ENCODE results near the gene EPB41L1. TPM values are rescaled to one million over a fixed set of nuclear protein-coding genes. Genes with fewer than 3 reads are reported as not detected.

The EPB41L1 gene
- total and polyA plus RNA-seq, 8 donors = 33.8 to 80.1 (median 38.7) TPM

DNA sequence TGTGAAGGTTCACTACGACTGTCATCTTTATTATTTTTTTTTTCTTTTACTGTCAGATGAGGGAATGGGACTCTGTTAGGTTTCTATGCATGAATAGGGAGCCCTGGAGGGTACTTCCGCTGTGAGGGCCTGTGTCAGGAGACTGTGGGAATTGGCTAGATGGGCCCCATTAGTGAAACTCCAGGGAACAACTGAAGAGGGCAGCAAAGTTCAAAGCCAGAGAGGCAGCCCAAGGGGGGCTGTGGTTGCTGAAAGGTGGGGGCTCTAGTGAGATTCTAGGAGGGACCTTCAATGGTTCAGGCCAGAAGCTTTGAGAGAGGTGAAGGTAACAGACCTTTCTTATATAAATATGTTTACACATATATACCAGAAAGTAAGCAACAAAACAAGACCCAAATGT lies 13.2 kb upstream of the EPB41L1 start:
- DNase-seq = no peak
- intact Hi-C loops (cut with DNase I) = no loop called here

GRCh38 chr20:36144336-36144735 lies 10.2 kb upstream of the EPB41L1 start:
- ATAC-seq (no peak), DNase-seq (no peak)
- H3K27me3 ChIP-seq = no peaks in the 10 kb centered on the region
- no peak for TF ChIP-seq CTCF (IDR thresholded peaks at IDR 0.05)
- H3K27ac ChIP-seq = no peak overlapping the region
- H3K36me3 ChIP-seq = no peaks in the 10 kb centered on the region
- H3K9me3 ChIP-seq = no peaks in the 10 kb centered on the region
- no peaks in the 10 kb centered on the region for H3K4me1 ChIP-seq
- intact Hi-C loops (cut with DNase I) = no loop called here
- no peak overlapping the region for H3K4me3 ChIP-seq

More for the DNA sequence above, 13.2 kb upstream of the EPB41L1 start:
- H3K4me1 ChIP-seq = no peaks in the 10 kb centered on the region
- no peak overlapping the region for H3K27ac ChIP-seq
- no peaks in the 10 kb centered on the region for H3K36me3 ChIP-seq
- no peak for TF ChIP-seq CTCF (IDR thresholded peaks at IDR 0.05)
- H3K9me3 ChIP-seq = no peaks in the 10 kb centered on the region
- no peak for ATAC-seq
- H3K4me3 ChIP-seq = no peak overlapping the region
- no peaks in the 10 kb centered on the region for H3K27me3 ChIP-seq

DNA sequence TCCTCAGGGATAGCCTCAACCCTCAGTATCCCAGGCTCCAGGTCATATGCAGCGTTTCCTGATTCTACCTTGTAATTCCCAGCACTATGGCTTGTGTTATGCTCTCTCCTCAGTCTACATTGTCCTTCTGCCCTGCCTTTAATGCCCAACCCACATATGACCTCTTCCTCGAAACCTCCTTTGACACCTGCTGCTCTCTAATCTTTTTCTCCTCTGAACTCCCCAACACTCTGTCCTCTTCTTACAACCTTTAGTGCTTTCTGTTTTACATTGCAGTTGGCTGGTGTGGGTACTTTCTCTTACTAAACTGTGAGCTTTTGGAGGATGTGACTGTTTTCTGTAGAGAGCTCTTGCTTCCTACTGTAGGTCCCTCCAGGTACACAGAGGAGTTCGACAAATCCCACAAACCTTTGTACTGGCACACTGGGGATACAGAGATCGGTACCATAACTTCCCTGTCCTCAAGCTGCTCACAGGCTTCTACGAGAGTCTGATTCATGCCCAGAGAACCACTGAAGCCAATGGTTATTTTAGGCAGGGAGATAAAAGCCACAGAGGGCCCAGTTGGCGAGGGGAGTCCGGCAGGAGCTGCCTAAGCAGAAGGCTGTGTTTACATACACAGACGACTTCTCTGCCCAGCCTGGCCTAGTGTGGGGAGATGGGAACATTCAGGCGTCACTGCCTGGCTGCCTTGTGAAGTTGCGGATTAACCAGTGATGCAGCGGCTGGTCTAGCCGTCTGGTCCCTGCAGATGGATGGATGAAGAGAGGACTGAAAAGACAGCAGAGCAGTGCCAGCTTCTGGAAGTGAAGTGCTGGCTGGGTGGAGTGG lies 8.4 kb upstream of the EPB41L1 start:
- no peak for TF ChIP-seq CTCF (IDR thresholded peaks at IDR 0.05)
- no peaks in the 10 kb centered on the region for H3K9me3 ChIP-seq
- H3K4me3 ChIP-seq = no peak overlapping the region
- no peaks in the 10 kb centered on the region for H3K4me1 ChIP-seq
- intact Hi-C loops (cut with DNase I) = no loop called here
- DNase-seq = peak in 1 of 4 donors; percentile 47
- no peak overlapping the region for H3K27ac ChIP-seq
- no peaks in the 10 kb centered on the region for H3K36me3 ChIP-seq
- no peaks in the 10 kb centered on the region for H3K27me3 ChIP-seq
- no peak for ATAC-seq

- H3K36me3 ChIP-seq = no peaks in the 10 kb centered on the region
- H3K27me3 ChIP-seq = no peaks in the 10 kb centered on the region
- no peak overlapping the region for H3K4me3 ChIP-seq
- DNase-seq (peak in 1 of 4 donors; percentile 5), ATAC-seq (no peak)
- no peak for TF ChIP-seq CTCF (IDR thresholded peaks at IDR 0.05)
- H3K4me1 ChIP-seq = no peaks in the 10 kb centered on the region
- no peaks in the 10 kb centered on the region for H3K9me3 ChIP-seq
- intact Hi-C loops (cut with DNase I) = no loop called here
- H3K27ac ChIP-seq = no peak overlapping the region
These were observed 6.8 kb upstream of the EPB41L1 start for GRCh38 chr20:36147690-36148089.

GRCh38 chr20:36148439-36148838 lies 6.1 kb upstream of the EPB41L1 start:
- peaks cover 0 to 1% of the 10 kb centered on the region in 2 donors for H3K27me3 ChIP-seq
- no peaks in the 10 kb centered on the region for H3K36me3 ChIP-seq
- H3K9me3 ChIP-seq = no peaks in the 10 kb centered on the region
- DNase-seq = peak in 1 of 4 donors; percentile 8
- intact Hi-C loops (cut with DNase I) = no loop called here
- TF ChIP-seq CTCF (IDR thresholded peaks at IDR 0.05) = no peak
- H3K4me1 ChIP-seq = peaks cover 0 to under 1% of the 10 kb centered on the region in 2 donors
- no peak overlapping the region for H3K4me3 ChIP-seq
- ATAC-seq = no peak
- no peak overlapping the region for H3K27ac ChIP-seq
